LNCAP (cell line): ENCODE results near the gene EPS8L2.

ENCODE experiments used
- CTCF ChIP-seq: fragments of 450-650 bp; IDR thresholded peaks from 2 replicates; pipeline ENCODE4 v1.5.1; 2017; ENCODE audit warnings: mild to moderate bottlenecking

The EPS8L2 gene

GRCh38 chr11:772429-773390 lies 66.7 kb downstream of the EPS8L2 start:
- TF ChIP-seq CTCF, result no peak

GRCh38 chr11:773425-773824 lies 67.4 kb downstream of the EPS8L2 start:
- TF ChIP-seq CTCF, result no peak

GRCh38 chr11:773830-774229 lies 67.8 kb downstream of the EPS8L2 start:
- no peak for TF ChIP-seq CTCF

GRCh38 chr11:774873-775592 lies 69.0 kb downstream of the EPS8L2 start:
- no peak for TF ChIP-seq CTCF

- no peak for TF ChIP-seq CTCF
Observed at GRCh38 chr11:776263-776560, 70.2 kb downstream of the EPS8L2 start.

GRCh38 chr11:776561-777287 lies 70.7 kb downstream of the EPS8L2 start:
- no peak for TF ChIP-seq CTCF
